Measurements from ENCODE around the gene PPIF. TPM values are rescaled to one million over a fixed set of nuclear protein-coding genes. Genes with fewer than 3 reads are reported as not detected.

Gene PPIF
- total RNA-seq, 1 donor from 2014 or later: 16.2 TPM

GRCh38 chr10:79324032-79324695, 23.1 kb upstream of the PPIF start:
- Mint-ChIP-seq H3K4me3 (ENCODE audit: unreplicated experiment) (no peak overlapping the region), H3K27me3 (ENCODE audit: low read depth) (no peaks in the 10 kb centered on the region), H3K9me3 (ENCODE audit: low read depth) (no peaks in the 10 kb centered on the region), H3K27ac (ENCODE audit: unreplicated experiment) (no peak overlapping the region), H3K36me3 (ENCODE audit: low read depth) (no peaks in the 10 kb centered on the region), H3K4me1 (ENCODE audit: low read depth) (peaks cover 17% of the 10 kb centered on the region)
- no peak for TF ChIP-seq CTCF (IDR thresholded peaks at IDR 0.05)
- no peak for DNase-seq (ENCODE audit: low spot score)

GRCh38 chr10:79326361-79327089, 20.7 kb upstream of the PPIF start:
- no peak overlapping the region for H3K4me3 Mint-ChIP-seq (ENCODE audit: unreplicated experiment)
- H3K36me3 Mint-ChIP-seq (ENCODE audit: low read depth): no peaks in the 10 kb centered on the region
- H3K27me3 Mint-ChIP-seq (ENCODE audit: low read depth): no peaks in the 10 kb centered on the region
- no peak overlapping the region for H3K27ac Mint-ChIP-seq (ENCODE audit: unreplicated experiment)
- no peak for TF ChIP-seq CTCF (IDR thresholded peaks at IDR 0.05)
- no peak for DNase-seq (ENCODE audit: low spot score)
- no peaks in the 10 kb centered on the region for H3K9me3 Mint-ChIP-seq (ENCODE audit: low read depth)
- H3K4me1 Mint-ChIP-seq (ENCODE audit: low read depth): peaks cover 12% of the 10 kb centered on the region

DNA sequence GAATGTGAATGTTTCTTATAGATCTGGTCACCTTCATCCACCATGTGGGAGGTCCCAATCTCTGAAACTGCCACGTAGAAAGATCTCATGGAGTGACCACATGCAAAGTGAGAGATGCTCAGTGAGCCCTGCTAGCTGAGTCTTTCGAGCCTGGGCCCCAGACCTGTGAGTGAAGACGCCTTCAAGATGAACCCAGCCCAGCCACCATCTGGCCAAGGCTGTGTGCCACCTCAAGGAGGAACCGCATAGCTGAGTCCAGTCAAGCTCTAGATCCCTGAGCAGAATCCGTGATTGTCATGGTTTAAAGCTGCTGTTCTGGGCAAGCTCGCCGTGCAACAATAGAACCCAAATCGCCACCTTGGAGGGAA, 20.2 kb upstream of the PPIF start:
- peak; percentile 61 for DNase-seq (ENCODE audit: low spot score)
- H3K27me3 Mint-ChIP-seq (ENCODE audit: low read depth): no peaks in the 10 kb centered on the region
- H3K36me3 Mint-ChIP-seq (ENCODE audit: low read depth): peaks cover under 1% of the 10 kb centered on the region

GRCh38 chr10:79328147-79328701, 19.0 kb upstream of the PPIF start:
- Mint-ChIP-seq H3K4me3 (ENCODE audit: unreplicated experiment) (no peak overlapping the region), H3K27me3 (ENCODE audit: low read depth) (no peaks in the 10 kb centered on the region), H3K27ac (ENCODE audit: unreplicated experiment) (no peak overlapping the region), H3K36me3 (ENCODE audit: low read depth) (peaks cover 2% of the 10 kb centered on the region), H3K4me1 (ENCODE audit: low read depth) (peaks cover 8% of the 10 kb centered on the region), H3K9me3 (ENCODE audit: low read depth) (peaks cover 5% of the 10 kb centered on the region)
- no peak for TF ChIP-seq CTCF (IDR thresholded peaks at IDR 0.05)
- no peak for DNase-seq (ENCODE audit: low spot score)

More for the DNA sequence above, 20.2 kb upstream of the PPIF start:
- H3K4me3 Mint-ChIP-seq (ENCODE audit: unreplicated experiment): no peak overlapping the region
- no peak for TF ChIP-seq CTCF (IDR thresholded peaks at IDR 0.05)
- no peak overlapping the region for H3K27ac Mint-ChIP-seq (ENCODE audit: unreplicated experiment)
- H3K4me1 Mint-ChIP-seq (ENCODE audit: low read depth): peaks cover 15% of the 10 kb centered on the region
- H3K9me3 Mint-ChIP-seq (ENCODE audit: low read depth): peaks cover 3% of the 10 kb centered on the region

DNA sequence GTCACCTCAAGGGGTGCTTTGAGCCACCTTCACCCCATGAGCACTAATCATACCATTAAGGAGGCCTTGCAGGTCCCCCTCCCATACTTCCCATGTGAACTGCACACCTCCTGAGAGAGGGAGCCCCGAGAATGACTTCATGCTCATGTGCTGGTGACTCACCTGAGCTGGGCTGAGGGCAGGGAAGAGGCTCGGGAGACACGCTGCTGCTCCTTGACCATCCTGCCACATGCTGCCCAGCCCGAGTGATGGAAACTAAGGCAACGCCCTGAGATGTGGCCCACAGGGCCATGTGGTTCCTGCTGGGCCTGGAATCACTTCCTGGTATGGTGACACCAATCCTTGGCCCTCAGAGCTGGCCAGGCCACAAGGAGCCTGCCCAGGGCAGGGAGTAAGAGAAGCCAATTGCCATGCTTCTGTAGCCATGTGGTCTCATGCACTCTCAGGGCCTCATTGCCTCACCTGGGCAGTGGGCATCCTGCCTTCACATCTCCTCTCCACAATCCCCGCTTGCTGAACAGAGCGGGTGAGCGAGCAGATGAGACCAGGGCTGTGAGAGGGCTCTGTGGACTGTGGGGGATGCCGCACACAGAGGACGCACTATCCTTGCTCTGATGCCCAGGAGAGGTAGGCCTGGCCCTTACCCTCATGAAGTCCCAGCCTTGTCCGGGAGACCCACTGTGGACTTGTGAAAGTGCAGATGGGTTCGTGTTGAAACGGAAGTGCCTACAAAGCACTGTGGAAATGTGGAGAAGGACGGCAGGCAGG, 18.3 kb upstream of the PPIF start:
- H3K9me3 Mint-ChIP-seq (ENCODE audit: low read depth): peaks cover 5% of the 10 kb centered on the region
- TF ChIP-seq CTCF (IDR thresholded peaks at IDR 0.05): no peak
- H3K27ac Mint-ChIP-seq (ENCODE audit: unreplicated experiment): no peak overlapping the region
- H3K4me3 Mint-ChIP-seq (ENCODE audit: unreplicated experiment): no peak overlapping the region
- no peak for DNase-seq (ENCODE audit: low spot score)
- peaks cover 10% of the 10 kb centered on the region for H3K4me1 Mint-ChIP-seq (ENCODE audit: low read depth)
- H3K27me3 Mint-ChIP-seq (ENCODE audit: low read depth): no peaks in the 10 kb centered on the region
- peaks cover 2% of the 10 kb centered on the region for H3K36me3 Mint-ChIP-seq (ENCODE audit: low read depth)
